ENCODE data around the gene SRC.

DNA sequence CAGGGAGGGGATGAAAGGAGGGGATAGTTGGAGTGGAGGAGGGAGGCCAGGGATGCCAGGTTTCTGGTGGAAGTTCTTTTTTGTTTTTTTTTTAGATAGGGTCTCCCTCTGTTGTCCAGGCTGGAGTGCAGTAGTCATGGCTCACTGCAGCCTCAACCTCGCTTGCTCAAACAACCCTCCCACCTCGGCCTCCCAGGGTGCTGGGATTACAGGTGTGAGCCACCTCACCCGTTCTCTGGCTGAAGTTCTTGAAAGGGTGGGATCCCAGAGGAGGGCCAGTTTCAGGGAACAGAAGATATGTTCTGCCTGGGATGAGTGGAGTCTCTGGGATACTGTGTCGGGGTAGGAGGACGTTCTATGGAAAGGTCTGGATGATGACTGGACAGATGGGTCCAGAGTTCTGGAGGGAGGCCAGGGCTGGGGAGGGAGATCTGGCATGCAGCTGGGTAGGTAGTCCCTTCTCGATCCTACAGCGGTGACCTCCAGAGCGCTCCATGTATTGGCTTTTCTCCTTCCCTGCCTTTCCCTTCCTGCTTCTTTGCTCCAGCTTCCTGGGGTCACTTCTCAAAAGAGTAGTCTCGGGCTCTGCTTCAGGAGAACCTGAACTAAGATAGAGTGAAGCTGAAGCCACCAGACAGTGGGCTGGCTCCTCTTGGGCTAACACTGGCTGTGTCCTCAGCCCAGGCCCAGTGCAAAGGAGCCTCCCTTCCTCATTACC is 12.7 kb upstream of the SRC start:
- TF ChIP-seq, protein P1, sequence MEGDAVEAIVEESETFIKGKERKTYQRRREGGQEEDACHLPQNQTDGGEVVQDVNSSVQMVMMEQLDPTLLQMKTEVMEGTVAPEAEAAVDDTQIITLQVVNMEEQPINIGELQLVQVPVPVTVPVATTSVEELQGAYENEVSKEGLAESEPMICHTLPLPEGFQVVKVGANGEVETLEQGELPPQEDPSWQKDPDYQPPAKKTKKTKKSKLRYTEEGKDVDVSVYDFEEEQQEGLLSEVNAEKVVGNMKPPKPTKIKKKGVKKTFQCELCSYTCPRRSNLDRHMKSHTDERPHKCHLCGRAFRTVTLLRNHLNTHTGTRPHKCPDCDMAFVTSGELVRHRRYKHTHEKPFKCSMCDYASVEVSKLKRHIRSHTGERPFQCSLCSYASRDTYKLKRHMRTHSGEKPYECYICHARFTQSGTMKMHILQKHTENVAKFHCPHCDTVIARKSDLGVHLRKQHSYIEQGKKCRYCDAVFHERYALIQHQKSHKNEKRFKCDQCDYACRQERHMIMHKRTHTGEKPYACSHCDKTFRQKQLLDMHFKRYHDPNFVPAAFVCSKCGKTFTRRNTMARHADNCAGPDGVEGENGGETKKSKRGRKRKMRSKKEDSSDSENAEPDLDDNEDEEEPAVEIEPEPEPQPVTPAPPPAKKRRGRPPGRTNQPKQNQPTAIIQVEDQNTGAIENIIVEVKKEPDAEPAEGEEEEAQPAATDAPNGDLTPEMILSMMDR (IDR thresholded peaks at IDR 0.05; ENCODE audit: extremely low read depth in 1 of 2, insufficient read depth in 1 of 2, low read depth in 1 of 2, low read length in 2 of 2) = no peak
- TF ChIP-seq EZH2 (IDR thresholded peaks at IDR 0.05; ENCODE audit: borderline replicate concordance, low read depth, low read length, severe bottlenecking) (no peak), POLR2AphosphoS5 (IDR thresholded peaks at IDR 0.05; ENCODE audit: insufficient read depth, low read depth, low read length) (no peak)
- TF ChIP-seq, protein P2, sequence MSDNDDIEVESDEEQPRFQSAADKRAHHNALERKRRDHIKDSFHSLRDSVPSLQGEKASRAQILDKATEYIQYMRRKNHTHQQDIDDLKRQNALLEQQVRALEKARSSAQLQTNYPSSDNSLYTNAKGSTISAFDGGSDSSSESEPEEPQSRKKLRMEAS (IDR thresholded peaks at IDR 0.05; ENCODE audit: insufficient read depth, insufficient read length) = no peak

Measured in endothelial cell of umbilical vein (primary cell).